DOHH2 (cell line): ENCODE data around the gene KLRG1.

Experiments used
- CTCF ChIP-seq: fragments of 200-600 bp; sonication (generic); IDR thresholded peaks from one replicate; pipeline ENCODE4 v1.5.1; 2014; ENCODE audit warnings: antibody characterized with exemption, mild to moderate bottlenecking, low read depth, low read length; ENCODE audit not compliant: poor library complexity, severe bottlenecking
- EZH2phosphoT487 ChIP-seq: fragments of 200-600 bp; sonication (generic); IDR thresholded peaks from 2 replicates; pipeline ENCODE4 v1.6.1; 2017; ENCODE audit warnings: borderline replicate concordance, mild to moderate bottlenecking, antibody characterized with exemption, low read length, moderate library complexity, mixed read lengths

- no peak for TF ChIP-seq CTCF
- TF ChIP-seq EZH2phosphoT487, result no peak
Measured at GRCh38 chr12:8995021-8995775, 5.9 kb downstream of the KLRG1 start.
